GM19455 (cell line): ENCODE data around the gene KIF25.

ENCODE experiments used
- ATAC-seq: cut with Tn5 transposase; IDR thresholded peaks from one replicate; pipeline ENCODE4 v1.9.1; 2021; ENCODE audit not compliant: unreplicated experiment

The KIF25 gene

GRCh38 chr6:167997642-167998041, at the start of gene KIF25:
Gene KIF25 (plus strand): TSS chr6:167997671. CDS start chr6:168029586, 31,915 bp downstream.
- ATAC-seq: no peak

GRCh38 chr6:167947716-167948115, 49.8 kb upstream of the KIF25 start:
- no peak for ATAC-seq

DNA sequence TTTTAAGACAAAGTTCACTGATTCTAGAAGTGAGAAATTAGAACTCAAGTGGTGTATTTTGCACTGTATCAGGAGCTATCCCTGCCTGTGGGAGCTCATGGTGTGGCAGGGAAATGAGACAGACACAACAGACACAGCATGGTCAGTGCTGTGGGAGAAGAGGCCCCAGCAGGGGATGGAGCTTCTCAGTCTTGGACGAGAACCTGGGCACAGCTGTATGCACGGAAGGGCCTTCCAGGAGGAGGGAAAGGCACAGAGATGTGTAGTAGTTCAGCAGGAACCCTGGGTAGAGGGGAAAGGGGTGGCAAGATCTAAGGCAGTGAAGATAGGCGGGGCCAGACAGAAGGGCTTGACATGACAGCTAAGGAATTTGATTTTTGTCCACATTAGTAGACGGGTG, 48.8 kb upstream of the KIF25 start:
- no peak for ATAC-seq

DNA sequence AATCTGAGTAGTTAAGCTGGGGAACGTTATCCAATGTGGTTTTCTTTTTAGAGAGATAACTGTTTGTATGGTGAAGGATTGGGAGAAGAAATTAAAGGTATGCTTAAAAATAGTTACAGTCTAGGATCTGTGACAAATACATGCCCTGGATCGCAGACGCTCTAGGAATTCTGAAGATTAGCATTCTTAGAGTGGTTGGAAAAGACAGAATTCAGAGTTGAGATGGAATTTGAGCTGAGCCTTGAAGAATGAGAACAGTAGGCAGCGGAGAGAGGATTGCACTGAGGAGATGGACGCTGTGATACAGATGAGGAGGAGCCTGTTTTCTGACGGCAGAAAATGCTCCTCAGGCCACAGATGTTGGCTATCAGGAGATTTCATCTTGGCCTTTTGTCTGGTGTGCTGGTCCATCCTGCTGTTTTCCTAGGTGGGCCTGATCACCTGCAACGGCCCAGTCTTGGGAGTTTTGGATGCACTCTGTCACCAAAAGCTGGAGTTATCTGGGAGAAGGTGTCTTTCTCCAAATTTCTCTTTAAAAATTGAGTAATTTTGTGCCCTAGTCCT, 48.3 kb upstream of the KIF25 start:
- ATAC-seq: no peak

GRCh38 chr6:167951781-167952511, 45.5 kb upstream of the KIF25 start:
- no peak for ATAC-seq

GRCh38 chr6:167952512-167952859, 45.0 kb upstream of the KIF25 start:
- no peak for ATAC-seq

GRCh38 chr6:167953551-167953950, 43.9 kb upstream of the KIF25 start:
- ATAC-seq: no peak

DNA sequence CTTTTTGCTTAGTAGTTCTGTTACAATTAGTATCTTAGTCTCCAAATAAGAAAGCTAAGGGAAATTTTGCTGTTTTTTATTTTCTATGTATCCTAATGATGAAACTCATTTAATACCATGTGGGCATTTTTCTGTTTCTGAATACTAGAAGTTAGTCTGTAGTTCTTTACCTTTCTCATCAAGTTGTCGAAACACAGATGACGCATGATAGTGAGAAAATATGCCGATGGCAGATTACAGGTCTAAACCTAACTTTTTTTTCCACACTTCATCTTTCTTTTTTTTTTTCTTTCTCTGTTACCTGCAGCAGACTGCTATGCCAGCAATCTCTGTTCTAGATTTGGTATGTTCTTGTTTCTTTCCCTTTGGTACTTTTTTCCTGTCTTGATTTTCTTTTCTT, 43.3 kb upstream of the KIF25 start:
- ATAC-seq: no peak

DNA sequence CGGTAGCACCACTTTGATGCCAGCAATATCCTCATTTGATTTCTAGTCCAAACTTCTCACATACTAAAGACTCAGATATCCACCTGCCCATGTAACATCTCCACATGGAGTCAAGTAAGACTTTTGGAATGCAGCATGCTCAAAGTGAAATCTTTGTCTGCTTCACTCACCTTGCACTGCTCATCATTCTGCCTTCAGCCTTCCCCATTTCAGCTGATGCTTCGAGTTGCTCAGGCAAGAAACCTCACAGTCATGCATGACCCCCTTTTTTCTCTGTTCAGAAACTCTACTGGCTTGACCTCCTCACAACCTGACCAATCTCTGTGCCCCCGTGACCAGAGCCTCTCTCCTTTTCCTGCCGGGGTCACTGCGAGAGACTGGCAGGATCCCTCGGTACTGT, 41.0 kb upstream of the KIF25 start:
- no peak for ATAC-seq

- ATAC-seq: no peak
Observed at GRCh38 chr6:167956983-167957492, 40.4 kb upstream of the KIF25 start.

GRCh38 chr6:167957626-167958025, 39.8 kb upstream of the KIF25 start:
- no peak for ATAC-seq

DNA sequence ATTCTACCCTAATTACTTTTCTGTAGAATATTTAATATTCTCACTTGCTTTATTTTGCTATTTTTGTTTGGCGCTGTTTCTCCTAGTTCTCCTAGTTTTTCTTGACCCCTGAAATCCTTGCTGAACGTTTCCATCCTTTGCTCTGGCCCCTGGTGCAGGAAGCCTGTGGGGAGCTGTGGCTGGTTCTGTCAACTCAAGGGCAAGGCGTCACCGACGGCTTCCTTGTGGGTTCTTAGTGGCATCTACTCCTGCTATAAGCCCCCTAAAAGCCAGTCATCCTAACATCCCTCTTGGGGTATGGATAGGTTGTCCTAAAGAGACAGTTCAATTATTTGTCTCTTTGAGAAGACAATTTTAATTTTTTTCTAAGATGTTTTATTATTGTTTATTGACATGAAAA, 36.9 kb upstream of the KIF25 start:
- no peak for ATAC-seq

- no peak for ATAC-seq
Observed at GRCh38 chr6:167962711-167963110, 34.8 kb upstream of the KIF25 start.

GRCh38 chr6:167963589-167964057, 33.8 kb upstream of the KIF25 start:
- ATAC-seq: no peak

DNA sequence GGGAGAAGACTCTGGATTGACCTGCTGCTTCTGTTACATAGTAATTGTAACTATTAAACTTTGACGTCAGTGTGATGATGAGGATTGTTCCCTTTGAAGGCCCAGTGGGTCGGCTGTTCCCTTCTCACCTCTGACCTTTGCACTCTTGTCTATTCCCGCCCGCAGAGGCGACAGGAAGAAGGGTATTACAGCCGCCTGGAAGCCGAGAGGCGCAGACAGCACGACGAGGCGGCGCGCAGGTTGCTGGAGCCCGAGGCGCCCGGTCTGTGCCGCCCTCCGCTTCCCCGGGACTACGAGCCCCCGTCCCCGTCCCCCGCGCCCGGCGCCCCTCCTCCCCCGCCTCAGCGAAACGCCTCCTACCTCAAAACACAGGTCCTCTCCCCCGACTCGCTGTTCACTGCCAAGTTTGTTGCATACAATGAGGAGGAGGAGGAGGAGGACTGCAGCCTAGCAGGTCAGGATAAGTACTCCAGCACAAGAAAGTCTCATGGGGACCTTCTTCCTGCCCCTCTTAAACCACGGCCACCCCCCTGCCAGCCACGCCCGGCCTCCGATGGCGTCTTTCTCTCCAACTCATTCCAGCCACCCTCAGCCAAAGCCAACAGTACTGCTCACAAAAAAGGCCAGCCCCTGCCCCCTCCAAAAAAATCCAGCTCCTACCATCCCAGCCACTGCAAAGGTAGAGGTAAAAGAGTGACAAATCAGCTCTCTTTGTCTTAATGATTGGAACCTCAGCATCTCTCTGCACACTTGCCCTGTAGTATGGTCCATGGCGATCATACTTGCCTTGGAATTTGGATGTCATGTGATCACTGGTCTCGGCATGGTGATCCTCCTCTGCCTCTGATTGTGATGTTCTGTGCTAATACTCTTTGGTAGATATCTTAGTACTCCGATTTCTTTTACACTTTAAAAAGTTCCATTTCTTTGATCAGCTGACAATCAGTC, 31.6 kb upstream of the KIF25 start:
- ATAC-seq: no peak

GRCh38 chr6:167966540-167966905, 30.9 kb upstream of the KIF25 start:
- ATAC-seq: no peak

DNA sequence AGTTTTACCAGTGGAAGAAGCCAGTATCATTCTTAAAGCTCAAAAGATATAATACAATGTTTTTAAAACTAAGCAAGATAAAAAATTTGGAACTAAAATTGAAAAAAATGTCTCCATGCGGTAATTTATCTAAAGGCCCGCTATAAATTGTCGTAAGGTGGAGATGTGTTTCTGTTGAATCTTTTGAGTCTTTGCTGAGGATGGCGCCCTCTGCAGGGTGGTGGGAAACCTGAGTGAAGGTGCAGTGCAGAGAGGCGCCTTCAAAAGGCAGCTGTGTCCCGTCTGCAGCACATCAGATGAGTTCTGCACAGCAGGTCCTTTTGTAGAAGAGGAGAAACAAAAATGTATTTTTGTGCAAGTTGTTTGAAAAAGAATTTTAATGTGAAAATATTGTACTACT, 29.4 kb upstream of the KIF25 start:
- no peak for ATAC-seq

DNA sequence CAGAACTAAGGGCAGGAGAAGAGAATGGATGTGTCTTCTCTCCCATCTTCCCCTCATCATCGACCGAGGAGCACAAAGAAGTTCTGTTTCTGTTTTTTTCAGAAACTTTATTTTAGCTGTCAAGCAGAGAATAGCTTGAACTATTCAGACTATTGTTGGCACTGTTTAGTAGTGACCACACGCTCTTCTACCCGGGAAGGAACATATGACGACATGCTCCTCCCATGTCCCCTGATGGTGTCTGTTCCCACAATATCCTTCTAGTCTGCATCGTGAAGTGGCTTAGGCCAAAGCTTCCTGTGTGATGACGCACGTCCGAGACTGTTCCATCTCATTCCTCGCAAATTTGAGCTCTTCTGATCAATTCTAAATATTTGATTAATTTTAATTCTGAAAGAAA, 27.2 kb upstream of the KIF25 start:
- ATAC-seq: no peak

- no peak for ATAC-seq
Observed at GRCh38 chr6:167972193-167972592, 25.3 kb upstream of the KIF25 start.

DNA sequence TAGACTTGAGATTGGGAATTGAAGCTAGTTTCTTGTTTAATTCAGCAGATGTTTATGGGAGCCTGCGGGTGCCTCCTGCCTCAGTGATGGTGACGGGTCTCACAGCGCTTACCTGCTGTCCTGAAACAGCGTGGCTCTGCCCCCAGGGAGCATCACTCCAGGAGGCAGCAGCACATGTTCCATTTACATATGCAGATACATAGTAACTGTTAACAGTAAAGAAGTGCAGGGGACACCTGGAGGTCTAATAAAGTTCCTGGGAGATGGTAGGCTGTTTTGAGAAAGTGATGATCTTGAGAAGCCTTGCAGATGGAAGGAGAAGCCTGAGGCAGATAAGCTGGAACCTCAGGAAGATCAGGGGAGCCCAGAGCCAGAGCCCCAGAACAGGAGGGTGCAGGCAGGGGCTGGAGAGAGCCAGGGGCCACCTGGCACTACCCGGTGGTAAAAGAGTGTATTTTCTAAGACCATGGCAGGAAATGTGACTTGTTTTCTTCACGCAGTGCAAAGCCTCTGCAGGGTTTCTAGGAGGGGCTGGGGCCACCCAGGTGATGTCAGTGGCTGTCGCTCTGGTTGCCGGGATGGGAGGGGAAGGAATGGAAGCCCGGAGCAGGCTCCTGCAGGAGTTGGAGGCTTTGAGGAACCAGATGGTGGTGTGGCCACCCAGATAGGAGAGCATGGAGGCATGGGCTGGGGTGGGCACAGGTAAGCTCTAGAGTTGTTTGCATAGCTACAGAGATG, 24.2 kb upstream of the KIF25 start:
- no peak for ATAC-seq
